Pons (tissue), 1 donor: Measurements from ENCODE around the gene MRPL52.
"Not testable (repeated sequence)": the region's sequence is repeated elsewhere in the genome, so short reads cannot be mapped to it uniquely, and the experiment has no call there.

Source experiments
- DNase-seq: peaks from one replicate; pipeline ENCODE4 v3.0.0-alpha.2; 2016; ENCODE audit warnings: low spot score

The MRPL52 gene

DNA sequence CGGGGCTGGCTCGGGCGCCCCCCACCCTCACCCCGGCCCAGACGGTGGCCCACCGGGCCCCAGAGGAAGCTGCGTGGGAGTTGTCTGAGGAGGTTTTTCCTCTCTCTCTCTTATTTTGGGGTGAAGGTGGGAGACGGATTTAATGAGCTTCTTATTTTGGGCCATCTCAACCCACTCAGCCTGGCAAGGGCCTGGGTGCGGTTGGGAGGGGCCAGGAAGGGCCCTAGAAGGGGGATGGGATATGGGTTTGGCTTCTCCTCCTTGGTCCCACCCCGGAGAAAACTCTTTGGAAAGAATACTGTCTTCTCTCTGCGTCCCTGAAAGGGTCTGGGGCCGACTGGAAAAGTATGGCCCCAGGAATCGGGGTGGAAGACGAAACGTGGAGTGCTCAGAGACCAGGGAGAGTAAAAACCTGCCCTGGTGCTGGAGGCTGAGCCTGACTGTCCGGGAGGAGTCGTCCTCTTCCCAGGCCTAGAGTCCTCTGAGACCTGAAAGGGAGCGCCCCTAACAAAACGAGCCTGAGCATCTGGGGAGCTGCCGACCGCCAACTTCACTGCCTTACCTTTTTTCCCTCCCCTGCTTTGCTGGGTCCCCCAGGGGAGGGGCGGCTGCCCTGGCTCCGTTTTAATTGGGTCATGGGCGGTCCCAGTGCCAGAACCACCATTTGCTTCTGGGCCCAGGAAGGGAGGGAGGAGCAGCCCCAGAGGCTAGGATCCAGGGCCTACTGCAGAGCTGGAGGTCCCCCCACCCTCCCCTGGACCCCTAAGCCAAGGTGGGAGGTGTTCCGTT, 8.3 kb downstream of the MRPL52 start:
- no peak for DNase-seq

- no peak for DNase-seq
Observed at GRCh38 chr14:22838631-22839041, 8.9 kb downstream of the MRPL52 start.

DNA sequence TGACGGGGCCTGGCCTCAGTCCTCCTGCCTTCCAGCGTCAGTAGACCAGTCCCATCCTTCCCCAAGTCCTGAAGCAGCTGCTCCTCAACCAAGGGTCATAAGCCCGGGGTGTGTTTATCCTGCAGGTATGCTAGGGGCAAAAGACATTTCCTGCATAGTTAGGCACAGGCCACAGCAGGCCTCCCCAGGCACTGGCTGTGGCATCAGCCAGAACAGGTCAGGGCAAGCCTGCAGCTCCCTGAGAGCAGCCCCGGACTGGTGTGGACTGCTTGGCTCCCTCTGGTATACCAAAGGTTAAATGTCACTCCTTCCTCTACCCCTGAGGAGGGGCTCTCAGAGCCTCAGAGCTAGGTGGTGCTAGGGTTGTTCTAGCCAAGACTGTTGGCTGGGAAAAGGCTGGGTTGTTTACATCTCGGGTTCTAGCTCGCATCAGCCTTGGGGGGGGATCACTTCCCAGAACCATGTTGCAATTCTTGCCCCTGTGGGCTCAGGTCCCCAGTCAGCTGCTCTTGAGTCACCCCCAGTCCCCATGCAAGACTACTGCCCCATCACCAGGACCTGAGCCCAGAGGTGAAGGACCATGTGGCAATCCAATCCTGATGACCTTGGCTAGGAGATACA, 9.6 kb downstream of the MRPL52 start:
- DNase-seq, result no peak

DNA sequence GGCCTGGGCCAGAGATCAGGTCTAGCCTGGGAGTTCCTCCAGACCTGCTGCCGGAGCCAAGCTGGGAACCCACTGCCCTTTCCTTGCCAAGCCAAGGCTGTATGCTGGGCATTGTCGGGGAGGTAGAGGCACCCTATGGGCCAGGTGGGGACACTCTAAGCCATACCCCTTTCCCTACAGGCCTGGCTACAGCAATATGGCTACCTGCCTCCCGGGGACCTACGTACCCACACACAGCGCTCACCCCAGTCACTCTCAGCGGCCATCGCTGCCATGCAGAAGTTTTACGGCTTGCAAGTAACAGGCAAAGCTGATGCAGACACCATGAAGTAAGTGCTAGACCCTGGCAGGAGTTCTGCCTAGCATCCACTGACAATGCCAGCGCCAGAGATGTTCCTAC, 11.6 kb downstream of the MRPL52 start:
- no peak for DNase-seq

- DNase-seq, result no peak
Observed at GRCh38 chr14:22841769-22842168, 12.1 kb downstream of the MRPL52 start.

DNA sequence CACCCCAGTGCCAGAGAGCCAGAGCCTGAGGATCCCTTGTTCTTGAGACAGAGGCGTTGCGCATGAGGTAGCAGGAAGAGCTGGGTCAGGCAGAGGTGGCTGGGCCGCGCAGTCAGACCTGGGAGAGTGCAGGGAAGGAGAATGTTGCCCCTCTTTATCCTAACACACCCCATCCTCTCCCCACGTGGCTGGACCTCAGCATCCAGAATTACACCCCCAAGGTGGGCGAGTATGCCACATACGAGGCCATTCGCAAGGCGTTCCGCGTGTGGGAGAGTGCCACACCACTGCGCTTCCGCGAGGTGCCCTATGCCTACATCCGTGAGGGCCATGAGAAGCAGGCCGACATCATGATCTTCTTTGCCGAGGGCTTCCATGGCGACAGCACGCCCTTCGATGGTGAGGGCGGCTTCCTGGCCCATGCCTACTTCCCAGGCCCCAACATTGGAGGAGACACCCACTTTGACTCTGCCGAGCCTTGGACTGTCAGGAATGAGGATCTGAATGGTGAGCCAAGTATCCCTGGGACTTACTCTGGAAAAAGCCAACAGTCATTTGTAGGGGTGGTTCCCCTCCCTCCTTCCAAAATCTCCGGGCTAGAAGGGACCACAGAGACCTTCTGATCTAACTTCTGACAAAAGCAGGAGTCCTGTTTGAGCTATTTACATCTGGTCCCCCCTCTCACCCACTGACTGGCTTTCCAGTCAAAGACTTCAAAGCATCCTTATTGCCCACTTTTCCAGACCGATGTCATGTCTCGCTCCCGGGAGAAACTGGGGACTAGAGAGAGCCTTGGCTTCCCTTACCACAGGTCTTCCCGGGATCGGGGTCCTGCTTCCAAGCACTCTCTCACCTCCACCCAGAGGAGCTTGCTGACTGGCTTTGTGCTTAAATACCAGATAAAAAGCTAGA, 12.8 kb downstream of the MRPL52 start:
- DNase-seq, result no peak

DNA sequence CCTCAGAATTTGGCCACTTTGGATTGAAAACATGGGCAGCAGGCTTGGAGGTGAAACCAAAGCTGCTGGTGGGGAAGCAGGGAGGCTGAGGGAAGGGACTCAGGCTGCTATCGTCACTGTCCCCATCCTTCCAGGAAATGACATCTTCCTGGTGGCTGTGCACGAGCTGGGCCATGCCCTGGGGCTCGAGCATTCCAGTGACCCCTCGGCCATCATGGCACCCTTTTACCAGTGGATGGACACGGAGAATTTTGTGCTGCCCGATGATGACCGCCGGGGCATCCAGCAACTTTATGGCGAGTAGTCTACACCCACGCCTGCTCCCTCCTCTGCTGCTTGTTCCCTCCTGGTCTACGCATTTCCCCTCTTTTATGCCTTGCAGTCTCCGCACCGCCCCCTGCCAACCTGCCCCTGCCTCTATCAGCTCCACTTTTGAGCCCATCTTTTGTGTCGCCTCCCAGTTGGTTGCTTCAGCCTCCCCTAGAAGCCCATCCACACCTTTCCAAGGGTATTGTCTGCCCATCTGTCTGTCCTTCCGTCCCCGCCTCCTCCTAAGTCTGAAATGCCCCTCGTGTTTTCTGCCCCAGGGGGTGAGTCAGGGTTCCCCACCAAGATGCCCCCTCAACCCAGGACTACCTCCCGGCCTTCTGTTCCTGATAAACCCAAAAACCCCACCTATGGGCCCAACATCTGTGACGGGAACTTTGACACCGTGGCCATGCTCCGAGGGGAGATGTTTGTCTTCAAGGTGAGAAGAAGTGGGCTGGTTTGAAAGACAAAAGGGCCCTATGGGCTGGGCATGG, 13.6 kb downstream of the MRPL52 start:
- DNase-seq, result no peak

DNA sequence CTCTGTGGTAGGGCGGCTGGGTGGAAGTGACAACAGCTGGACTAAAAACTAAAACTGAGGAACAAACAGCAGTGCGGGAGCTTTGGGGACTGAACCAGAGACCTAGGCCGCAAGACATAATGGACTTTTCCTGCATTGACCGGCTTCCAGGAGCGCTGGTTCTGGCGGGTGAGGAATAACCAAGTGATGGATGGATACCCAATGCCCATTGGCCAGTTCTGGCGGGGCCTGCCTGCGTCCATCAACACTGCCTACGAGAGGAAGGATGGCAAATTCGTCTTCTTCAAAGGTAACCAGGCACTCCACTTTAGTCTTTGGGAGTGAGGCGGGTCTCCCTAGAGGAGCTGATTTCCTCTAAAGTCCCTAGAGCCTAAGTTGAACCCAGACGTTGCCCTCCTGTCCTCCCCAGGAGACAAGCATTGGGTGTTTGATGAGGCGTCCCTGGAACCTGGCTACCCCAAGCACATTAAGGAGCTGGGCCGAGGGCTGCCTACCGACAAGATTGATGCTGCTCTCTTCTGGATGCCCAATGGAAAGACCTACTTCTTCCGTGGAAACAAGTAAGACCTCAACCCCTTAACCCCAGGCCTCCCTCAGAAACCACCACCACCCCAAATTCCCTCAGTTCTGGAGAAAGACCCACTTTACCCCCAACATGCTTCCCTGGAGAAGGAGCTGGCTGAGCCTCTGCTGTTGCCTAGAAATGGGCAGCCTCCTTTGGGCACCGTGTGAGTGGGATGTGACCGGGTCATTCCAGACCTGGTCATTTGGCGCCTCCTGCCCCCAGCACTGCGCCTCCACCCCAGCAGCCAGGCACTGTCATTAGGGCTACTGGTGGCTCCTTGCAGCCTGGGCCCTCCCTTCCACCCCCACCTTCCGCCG, 14.8 kb downstream of the MRPL52 start:
- no peak for DNase-seq

DNA sequence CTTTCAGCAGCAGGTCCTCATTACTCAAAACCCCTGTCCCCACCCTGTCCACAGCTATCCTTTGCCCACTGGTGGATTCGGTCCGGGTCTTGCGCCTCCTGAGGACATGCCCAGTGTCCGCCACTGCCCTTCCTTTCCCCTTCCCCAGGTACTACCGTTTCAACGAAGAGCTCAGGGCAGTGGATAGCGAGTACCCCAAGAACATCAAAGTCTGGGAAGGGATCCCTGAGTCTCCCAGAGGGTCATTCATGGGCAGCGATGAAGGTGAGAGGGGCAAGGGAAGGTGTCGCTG, 15.4 kb downstream of the MRPL52 start:
- DNase-seq, result no peak

DNA sequence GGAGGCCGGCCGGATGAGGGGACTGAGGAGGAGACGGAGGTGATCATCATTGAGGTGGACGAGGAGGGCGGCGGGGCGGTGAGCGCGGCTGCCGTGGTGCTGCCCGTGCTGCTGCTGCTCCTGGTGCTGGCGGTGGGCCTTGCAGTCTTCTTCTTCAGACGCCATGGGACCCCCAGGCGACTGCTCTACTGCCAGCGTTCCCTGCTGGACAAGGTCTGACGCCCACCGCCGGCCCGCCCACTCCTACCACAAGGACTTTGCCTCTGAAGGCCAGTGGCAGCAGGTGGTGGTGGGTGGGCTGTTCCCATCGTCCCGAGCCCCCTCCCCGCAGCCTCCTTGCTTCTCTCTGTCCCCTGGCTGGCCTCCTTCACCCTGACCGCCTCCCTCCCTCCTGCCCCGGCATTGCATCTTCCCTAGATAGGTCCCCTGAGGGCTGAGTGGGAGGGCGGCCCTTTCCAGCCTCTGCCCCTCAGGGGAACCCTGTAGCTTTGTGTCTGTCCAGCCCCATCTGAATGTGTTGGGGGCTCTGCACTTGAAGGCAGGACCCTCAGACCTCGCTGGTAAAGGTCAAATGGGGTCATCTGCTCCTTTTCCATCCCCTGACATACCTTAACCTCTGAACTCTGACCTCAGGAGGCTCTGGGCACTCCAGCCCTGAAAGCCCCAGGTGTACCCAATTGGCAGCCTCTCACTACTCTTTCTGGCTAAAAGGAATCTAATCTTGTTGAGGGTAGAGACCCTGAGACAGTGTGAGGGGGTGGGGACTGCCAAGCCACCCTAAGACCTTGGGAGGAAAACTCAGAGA, 16.3 kb downstream of the MRPL52 start:
- no peak for DNase-seq

DNA sequence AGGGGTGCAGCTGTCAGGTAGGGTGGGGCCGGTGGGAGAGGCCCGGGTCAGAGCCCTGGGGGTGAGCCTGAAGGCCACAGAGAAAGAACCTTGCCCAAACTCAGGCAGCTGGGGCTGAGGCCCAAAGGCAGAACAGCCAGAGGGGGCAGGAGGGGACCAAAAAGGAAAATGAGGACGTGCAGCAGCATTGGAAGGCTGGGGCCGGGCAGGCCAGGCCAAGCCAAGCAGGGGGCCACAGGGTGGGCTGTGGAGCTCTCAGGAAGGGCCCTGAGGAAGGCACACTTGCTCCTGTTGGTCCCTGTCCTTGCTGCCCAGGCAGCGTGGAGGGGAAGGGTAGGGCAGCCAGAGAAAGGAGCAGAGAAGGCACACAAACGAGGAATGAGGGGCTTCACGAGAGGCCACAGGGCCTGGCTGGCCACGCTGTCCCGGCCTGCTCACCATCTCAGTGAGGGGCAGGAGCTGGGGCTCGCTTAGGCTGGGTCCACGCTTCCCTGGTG, 17.2 kb downstream of the MRPL52 start:
- DNase-seq, result no peak

- DNase-seq, result no peak
Observed at GRCh38 chr14:22847661-22848341, 18.1 kb downstream of the MRPL52 start.

DNA sequence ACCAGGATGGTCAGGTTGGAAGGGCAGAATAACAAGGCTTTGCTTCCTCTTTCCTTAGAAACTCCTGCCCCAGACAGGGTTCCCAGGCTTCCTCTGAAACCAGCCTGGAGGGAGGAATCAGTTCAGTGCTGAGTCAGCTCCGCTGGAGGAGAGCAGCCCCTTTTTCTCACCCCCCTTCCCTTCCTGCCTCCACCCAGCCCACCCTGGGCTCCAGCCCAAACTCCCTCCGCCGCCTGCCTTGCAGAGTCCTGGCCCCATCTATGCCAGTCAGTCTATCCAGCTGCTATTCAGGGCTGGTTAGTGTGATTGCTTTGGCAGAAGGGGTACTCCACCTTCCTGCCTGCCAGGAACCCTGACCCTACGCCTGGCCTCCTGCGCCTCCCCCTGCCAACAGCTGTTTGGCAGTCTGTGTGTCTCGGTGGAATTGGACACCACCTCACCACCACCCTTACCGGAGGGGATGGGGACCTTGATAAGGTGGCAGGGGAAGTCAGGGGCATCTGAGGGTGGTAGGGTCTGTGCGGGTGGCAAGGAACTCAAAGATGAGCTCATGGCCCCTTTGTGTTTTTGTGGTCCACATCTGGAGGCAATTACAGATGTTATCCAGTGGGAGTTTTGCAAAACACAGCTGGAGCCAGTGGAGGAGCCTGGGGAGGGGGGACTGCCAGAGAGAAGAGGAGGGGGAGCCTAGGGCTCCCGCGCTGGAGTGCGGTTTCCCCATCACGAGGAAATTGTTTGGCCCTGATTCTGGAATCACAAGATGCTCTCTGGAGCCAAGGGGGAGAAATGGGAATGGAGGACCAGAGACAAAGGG, 18.9 kb downstream of the MRPL52 start:
- DNase-seq, result peak; percentile 8

DNA sequence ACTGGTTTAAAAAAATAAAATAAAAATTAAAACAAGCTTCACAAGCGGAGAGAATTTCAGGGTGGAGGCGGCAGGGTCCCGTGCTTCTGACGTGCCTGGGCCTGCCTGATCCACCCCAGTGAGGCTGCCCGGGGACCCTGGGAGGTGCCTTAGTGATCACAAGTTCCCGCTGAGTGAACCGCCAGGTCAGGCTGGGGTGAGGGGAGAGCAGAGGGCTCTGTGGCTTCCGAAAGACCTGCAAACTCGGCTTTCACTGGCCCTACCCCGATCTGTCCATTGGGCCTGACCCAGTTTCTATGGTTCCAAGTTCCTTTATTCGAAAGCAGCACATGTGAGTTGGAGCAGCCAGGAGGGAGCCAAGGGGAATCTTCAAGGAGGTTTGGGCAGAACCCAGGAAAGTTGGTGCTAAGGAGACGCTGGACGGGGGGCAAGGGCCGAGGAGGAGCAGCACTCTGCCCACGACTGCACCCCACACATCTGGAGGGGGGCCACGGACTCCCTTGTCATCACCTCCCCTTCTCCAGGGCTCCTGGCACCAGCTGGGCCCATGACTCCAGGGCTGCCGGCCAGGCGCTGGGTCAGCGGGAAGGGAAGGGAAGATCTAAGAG, 19.6 kb downstream of the MRPL52 start:
- DNase-seq, result no peak

GRCh38 chr14:22850944-22851764, 21.5 kb downstream of the MRPL52 start:
- no peak for DNase-seq

DNA sequence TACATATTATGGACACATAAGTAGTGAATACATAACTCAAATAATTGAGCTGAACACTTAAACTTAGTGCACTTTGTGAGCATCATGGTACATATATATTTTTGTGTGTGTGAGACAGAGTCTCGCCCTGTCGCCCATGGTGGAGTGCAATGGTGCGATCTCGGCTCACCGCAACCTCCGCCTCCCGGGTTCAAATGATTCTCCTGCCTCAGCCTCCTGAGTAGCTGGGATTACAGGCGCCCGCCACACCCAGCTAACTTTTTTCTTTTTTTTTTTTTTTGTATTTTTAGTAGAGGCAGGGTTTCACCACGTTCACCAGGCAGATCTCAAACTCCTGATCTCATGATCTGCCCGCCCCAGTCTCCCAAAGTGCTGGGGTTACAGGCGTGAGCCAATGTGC, 22.5 kb downstream of the MRPL52 start:
- DNase-seq, result not testable (repeated sequence)

GRCh38 chr14:22852599-22852939, 22.9 kb downstream of the MRPL52 start:
- DNase-seq, result no peak
